Hematopoietic multipotent progenitor cell treated with erythropoietin and hydrocortisone succinate and interleukin-3 and kit ligand, for 15 days (in vitro differentiated cells): Measurements from ENCODE around the gene APOA1.

Source experiments
- DNase-seq: peaks from one replicate; pipeline ENCODE4 v3.0.0-alpha.2; 2015; ENCODE audit warnings: low spot score

APOA1 gene

DNA sequence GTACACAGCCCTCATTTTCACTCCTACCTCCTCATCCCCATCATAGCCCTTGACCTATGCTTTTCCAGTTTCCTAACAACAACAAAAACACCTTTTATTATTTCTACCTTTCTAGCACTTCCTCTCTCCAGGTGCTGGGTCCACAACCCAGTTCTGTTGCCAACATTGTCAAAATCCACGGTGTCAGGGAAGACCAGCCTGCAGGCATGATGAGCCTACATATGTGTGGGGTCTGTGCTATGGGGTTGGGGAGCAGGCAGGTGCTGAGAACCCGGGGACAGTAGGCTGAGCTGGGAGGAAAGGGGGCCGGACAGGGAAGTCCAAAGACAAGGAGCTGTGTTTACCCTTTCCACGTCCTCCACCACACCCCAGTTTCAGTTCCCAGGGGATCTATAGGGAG is 48.9 kb downstream of the APOA1 start:
- DNase-seq, result no peak

GRCh38 chr11:116787786-116788486 is 49.5 kb downstream of the APOA1 start, which contains the start of gene ZPR1:
ZPR1 (minus strand) TSS chr11:116788023; CDS start chr11:116787990, 33 bp downstream.
- peak; percentile 84 for DNase-seq

- no peak for DNase-seq
Measured at GRCh38 chr11:116787436-116787785, 50.0 kb downstream of the APOA1 start.

DNA sequence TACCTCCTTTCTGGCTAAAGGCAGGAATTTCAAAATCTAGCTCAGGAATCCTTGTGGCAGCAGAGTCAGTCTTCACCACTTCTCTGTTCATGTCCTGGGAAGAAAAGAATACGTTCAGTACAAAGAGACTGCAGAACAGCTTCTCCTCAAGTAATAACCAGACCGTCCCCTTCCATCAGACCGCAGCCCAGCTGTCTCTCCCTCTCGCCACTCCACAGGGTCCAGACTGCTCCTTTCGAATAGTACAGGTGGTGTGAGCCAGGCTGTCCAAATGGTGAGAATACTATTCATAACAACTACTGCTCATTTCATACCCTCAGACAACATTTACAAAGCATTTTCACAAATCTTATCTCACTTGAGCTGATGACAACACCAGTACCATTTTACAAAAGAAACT is 50.5 kb downstream of the APOA1 start:
- no peak for DNase-seq

GRCh38 chr11:116786326-116786725 is 51.1 kb downstream of the APOA1 start:
- DNase-seq, result no peak
